Cardiac atrium fibroblast (primary cell): Measurements from ENCODE around the gene STX4. TPM values are rescaled to one million over a fixed set of nuclear protein-coding genes. Genes with fewer than 3 reads are reported as not detected.

Experiments used
- total RNA-seq: library from RNA; depleted of rRNA; stranded (reverse); fragments of >200 nt; gene quantifications from 2 replicates; pipeline ENCODE4 v1.2.3, GENCODE V29; 2015

STX4 gene
- total RNA-seq, result 22.9 and 25.9 TPM in 2 replicates

GRCh38 chr16:31032736-31033708 is at the start of gene STX4:
STX4 (plus strand) TSS chr16:31033558; CDS start chr16:31033806, 248 bp downstream.

GRCh38 chr16:30984669-30985400 is 48.5 kb upstream of the STX4 start, which contains the start of gene HSD3B7:
HSD3B7 (plus strand) TSS chr16:30985207; CDS start chr16:30985659, 452 bp downstream.

GRCh38 chr16:31010585-31011325 is 22.6 kb upstream of the STX4 start, which contains the start of gene STX1B:
STX1B (minus strand) TSS chr16:31010638; CDS start chr16:31010396, 242 bp downstream.

GRCh38 chr16:31073970-31074813 is 40.8 kb downstream of the STX4 start, which contains the start of the genes ZNF646 and ZNF668:
ZNF646 (plus strand) TSS chr16:31074422; CDS start chr16:31076325, 1,903 bp downstream.
ZNF668 (minus strand) TSS chr16:31074240; CDS start chr16:31064459, 9,781 bp downstream.

GRCh38 chr16:31088459-31089183 is 55.3 kb downstream of the STX4 start, which contains the start of gene PRSS53:
PRSS53 (minus strand) TSS chr16:31088943; CDS start chr16:31088809, 134 bp downstream.

Other genes with a start within 250 kb of the STX4 start
- gene ZNF629, start 246.4 kb upstream of the STX4 start, total RNA-seq, result 12.1 and 12.8 TPM in 2 replicates
- gene BCL7C, start 139.5 kb upstream of the STX4 start, total RNA-seq, result 39.0 and 40.1 TPM in 2 replicates
- 0.54 and 0.81 TPM in 2 replicates for gene CTF1, start 136.9 kb upstream of the STX4 start, total RNA-seq
- 15.2 and 21.5 TPM in 2 replicates for gene FBXL19, start 110.0 kb upstream of the STX4 start, total RNA-seq
- 23.8 and 44.4 TPM in 2 replicates for gene ORAI3, start 84.5 kb upstream of the STX4 start, total RNA-seq
- 3.1 and 4.5 TPM in 2 replicates for gene SETD1A, start 75.8 kb upstream of the STX4 start, total RNA-seq
- gene HSD3B7, start 48.4 kb upstream of the STX4 start, total RNA-seq, result 6.8 and 11.6 TPM in 2 replicates
- 0.16 and 0.18 TPM in 2 replicates for gene STX1B, start 22.9 kb upstream of the STX4 start, total RNA-seq
- gene ZNF668, start 40.7 kb downstream of the STX4 start, total RNA-seq, result 9.2 and 15.9 TPM in 2 replicates
- 12.6 and 24.2 TPM in 2 replicates for gene ZNF646, start 40.9 kb downstream of the STX4 start, total RNA-seq
- gene PRSS53, start 55.4 kb downstream of the STX4 start, total RNA-seq, result 2.6 and 6.1 TPM in 2 replicates
- 264 and 274 TPM in 2 replicates for gene VKORC1, start 61.2 kb downstream of the STX4 start, total RNA-seq
- gene BCKDK, start 74.8 kb downstream of the STX4 start, total RNA-seq, result 80.5 and 118 TPM in 2 replicates
- 17.3 and 29.5 TPM in 2 replicates for gene KAT8, start 84.1 kb downstream of the STX4 start, total RNA-seq
- not detected in 2 replicates for gene PRSS8, start 102.2 kb downstream of the STX4 start, total RNA-seq
- gene PRSS36, start 116.5 kb downstream of the STX4 start, total RNA-seq, result not detected in 2 replicates
- 34.0 and 54.2 TPM in 2 replicates for gene FUS, start 146.6 kb downstream of the STX4 start, total RNA-seq
- gene PYCARD, start 169.2 kb downstream of the STX4 start, total RNA-seq, result 43.1 and 57.0 TPM in 2 replicates
- gene TRIM72, start 180.6 kb downstream of the STX4 start, total RNA-seq, result 0.54 TPM in 1 of 2 replicates, not detected in the other
- gene PYDC1, start 183.6 kb downstream of the STX4 start, total RNA-seq, result not detected in 2 replicates
- gene ITGAM, start 226.4 kb downstream of the STX4 start, total RNA-seq, result not detected in 2 replicates